Central memory CD8-positive, alpha-beta T cell (primary cell): ENCODE data around the gene TGFBR3L.
A peak's percentile ranks its signal among the peaks of the same experiment; 100 is the strongest.

Source experiments
- ATAC-seq: fragments of 150-1000 bp; cut with Tn5 transposase; replicated peaks from 2 replicates; pipeline ENCODE4 v1.10.0; 2022; ENCODE audit warnings: mild to moderate bottlenecking, moderate FRiP score, moderate number of reproducible peaks; ENCODE audit not compliant: poor library complexity, severe bottlenecking; ENCODE audit errors: extremely low read depth
- DNase-seq, 2 donors: peaks; one replicate each; pipeline ENCODE4 v3.0.0; 2021; ENCODE audit warnings: low spot score in 2 of 2
- H3K27ac Mint-ChIP-seq: one replicate; pipeline ENCODE4 v1.8.0; 2022; ENCODE audit warnings: low read depth, mild to moderate bottlenecking, moderate library complexity, mixed read lengths
- H3K27me3 Mint-ChIP-seq: one replicate; pipeline ENCODE4 v1.8.0; 2022; ENCODE audit warnings: mixed read lengths
- H3K36me3 Mint-ChIP-seq: one replicate; pipeline ENCODE4 v1.8.0; 2022; ENCODE audit warnings: mild to moderate bottlenecking, moderate library complexity, mixed read lengths; ENCODE audit not compliant: insufficient read depth
- H3K4me1 Mint-ChIP-seq: one replicate; pipeline ENCODE4 v1.8.0; 2022; ENCODE audit warnings: mixed read lengths
- H3K4me3 Mint-ChIP-seq: one replicate; pipeline ENCODE4 v1.8.0; 2022; ENCODE audit warnings: mild to moderate bottlenecking, moderate library complexity, mixed read lengths
- H3K9me3 Mint-ChIP-seq: one replicate; pipeline ENCODE4 v1.8.0; 2022; ENCODE audit warnings: mixed read lengths

Gene TGFBR3L

GRCh38 chr19:7914598-7915045, at the start of gene TGFBR3L:
Gene TGFBR3L, plus strand, starts transcription at chr19:7914830.
- H3K4me1 Mint-ChIP-seq, result peaks cover 20% of the 10 kb centered on the region
- peak within 1 kb of the TSS; percentile 65 for H3K4me3 Mint-ChIP-seq
- peaks cover 17% of the 10 kb centered on the region for H3K27me3 Mint-ChIP-seq
- peaks cover 27% of the 10 kb centered on the region for H3K36me3 Mint-ChIP-seq
- DNase-seq, result no peak
- H3K27ac Mint-ChIP-seq, result peak within 1 kb of the TSS; percentile 75
- ATAC-seq, result no peak
- H3K9me3 Mint-ChIP-seq, result no peaks in the 10 kb centered on the region

GRCh38 chr19:7865262-7865911, 49.2 kb upstream of the TGFBR3L start:
- H3K4me3 Mint-ChIP-seq, result peak overlapping the region; percentile 12
- H3K27me3 Mint-ChIP-seq, result peaks cover 32% of the 10 kb centered on the region
- H3K27ac Mint-ChIP-seq, result peak overlapping the region; percentile 16
- H3K9me3 Mint-ChIP-seq, result no peaks in the 10 kb centered on the region
- ATAC-seq (no peak), DNase-seq (no peak)
- peaks cover 18% of the 10 kb centered on the region for H3K4me1 Mint-ChIP-seq
- H3K36me3 Mint-ChIP-seq, result peaks cover 5% of the 10 kb centered on the region

- no peak overlapping the region for H3K4me3 Mint-ChIP-seq
- H3K27ac Mint-ChIP-seq, result no peak overlapping the region
- H3K9me3 Mint-ChIP-seq, result peaks cover 6% of the 10 kb centered on the region
- DNase-seq (no peak), ATAC-seq (no peak)
- peaks cover 5% of the 10 kb centered on the region for H3K36me3 Mint-ChIP-seq
- peaks cover 29% of the 10 kb centered on the region for H3K27me3 Mint-ChIP-seq
- H3K4me1 Mint-ChIP-seq, result peaks cover 27% of the 10 kb centered on the region
These were observed 48.1 kb upstream of the TGFBR3L start for GRCh38 chr19:7866399-7867091.

GRCh38 chr19:7867092-7867844, 47.4 kb upstream of the TGFBR3L start:
- Mint-ChIP-seq H3K27me3 (peaks cover 36% of the 10 kb centered on the region), H3K27ac (no peak overlapping the region), H3K4me1 (peaks cover 33% of the 10 kb centered on the region), H3K9me3 (peaks cover 9% of the 10 kb centered on the region), H3K4me3 (no peak overlapping the region), H3K36me3 (peaks cover 6% of the 10 kb centered on the region)
- DNase-seq (no peak), ATAC-seq (no peak)

- peaks cover 33% of the 10 kb centered on the region for H3K4me1 Mint-ChIP-seq
- peaks cover 43% of the 10 kb centered on the region for H3K27me3 Mint-ChIP-seq
- H3K36me3 Mint-ChIP-seq, result peaks cover 6% of the 10 kb centered on the region
- no peak for ATAC-seq
- peaks cover 9% of the 10 kb centered on the region for H3K9me3 Mint-ChIP-seq
- peak overlapping the region; percentile 79 for H3K4me3 Mint-ChIP-seq
- DNase-seq, result no peak
- H3K27ac Mint-ChIP-seq, result peak overlapping the region; percentile 53
These were observed 46.3 kb upstream of the TGFBR3L start for GRCh38 chr19:7868326-7868670.

- Mint-ChIP-seq H3K4me3 (peak overlapping the region; percentile 79), H3K36me3 (peaks cover 6% of the 10 kb centered on the region), H3K27ac (peak overlapping the region; percentile 53), H3K4me1 (peaks cover 33% of the 10 kb centered on the region), H3K9me3 (peaks cover 9% of the 10 kb centered on the region), H3K27me3 (peaks cover 47% of the 10 kb centered on the region)
- ATAC-seq, result peak; percentile 85
- peak; percentile 81 to 84 for DNase-seq
These were observed 45.8 kb upstream of the TGFBR3L start for GRCh38 chr19:7868671-7869452.

GRCh38 chr19:7869453-7869909, 45.1 kb upstream of the TGFBR3L start:
- peak; percentile 81 to 87 for DNase-seq

GRCh38 chr19:7869910-7870511, 44.6 kb upstream of the TGFBR3L start:
- peaks cover 6% of the 10 kb centered on the region for H3K36me3 Mint-ChIP-seq
- ATAC-seq, result peak; percentile 5
- no peak overlapping the region for H3K27ac Mint-ChIP-seq
- H3K27me3 Mint-ChIP-seq, result peaks cover 43% of the 10 kb centered on the region
- DNase-seq, result peak in 1 of 2 donors; percentile 45
- peaks cover 9% of the 10 kb centered on the region for H3K9me3 Mint-ChIP-seq
- H3K4me1 Mint-ChIP-seq, result peaks cover 30% of the 10 kb centered on the region
- H3K4me3 Mint-ChIP-seq, result peak overlapping the region; percentile 79

More at GRCh38 chr19:7869453-7869909, 45.1 kb upstream of the TGFBR3L start:
- peak; percentile 50 for ATAC-seq
- peak overlapping the region; percentile 79 for H3K4me3 Mint-ChIP-seq
- H3K9me3 Mint-ChIP-seq, result peaks cover 9% of the 10 kb centered on the region
- peaks cover 33% of the 10 kb centered on the region for H3K4me1 Mint-ChIP-seq
- peaks cover 6% of the 10 kb centered on the region for H3K36me3 Mint-ChIP-seq
- H3K27me3 Mint-ChIP-seq, result peaks cover 47% of the 10 kb centered on the region
- H3K27ac Mint-ChIP-seq, result no peak overlapping the region

- H3K36me3 Mint-ChIP-seq, result peaks cover 6% of the 10 kb centered on the region
- peaks cover 35% of the 10 kb centered on the region for H3K27me3 Mint-ChIP-seq
These were observed 43.8 kb upstream of the TGFBR3L start for GRCh38 chr19:7870571-7871436.

GRCh38 chr19:7871437-7872305, 43.0 kb upstream of the TGFBR3L start:
- Mint-ChIP-seq H3K36me3 (peaks cover 6% of the 10 kb centered on the region), H3K27me3 (peaks cover 34% of the 10 kb centered on the region), H3K4me3 (peak overlapping the region; percentile 51), H3K27ac (no peak overlapping the region), H3K4me1 (peaks cover 23% of the 10 kb centered on the region), H3K9me3 (peaks cover 9% of the 10 kb centered on the region)
- DNase-seq (peak; percentile 71 to 72), ATAC-seq (no peak)

More at GRCh38 chr19:7870571-7871436, 43.8 kb upstream of the TGFBR3L start:
- Mint-ChIP-seq H3K4me3 (peak overlapping the region; percentile 79), H3K4me1 (peaks cover 23% of the 10 kb centered on the region), H3K27ac (no peak overlapping the region), H3K9me3 (peaks cover 9% of the 10 kb centered on the region)
- peak in 1 of 2 donors; percentile 30 for DNase-seq
- ATAC-seq, result no peak
